Measurements from ENCODE around the gene COX19.
"Not testable (repeated sequence)": the region's sequence is repeated elsewhere in the genome, so short reads cannot be mapped to it uniquely, and the experiment has no call there.

The COX19 gene

DNA sequence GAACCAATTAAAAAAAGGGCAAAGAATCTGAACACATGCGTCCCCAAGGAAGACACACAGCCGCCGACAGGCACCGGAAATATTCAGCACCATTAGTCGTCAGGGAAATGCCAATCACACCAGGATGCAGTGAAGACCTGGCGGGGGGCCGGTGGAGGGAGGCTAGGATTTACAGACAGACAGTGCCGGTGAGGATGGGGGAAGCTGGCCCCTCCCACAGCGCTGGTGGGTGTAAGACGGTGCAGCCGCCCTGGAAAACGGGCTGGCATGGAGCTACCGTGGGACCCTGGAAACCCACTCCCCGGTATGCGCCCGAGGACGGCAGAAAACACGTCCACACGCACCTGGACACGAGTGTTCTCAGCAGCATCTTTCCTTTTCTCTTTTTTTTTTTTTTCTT, 16.1 kb downstream of the COX19 start:
- DNase-seq: no peak

GRCh38 chr7:958221-959200, 16.8 kb downstream of the COX19 start:
- DNase-seq: no peak

- no peak for DNase-seq
Measured at GRCh38 chr7:957418-958220, 17.7 kb downstream of the COX19 start.

DNA sequence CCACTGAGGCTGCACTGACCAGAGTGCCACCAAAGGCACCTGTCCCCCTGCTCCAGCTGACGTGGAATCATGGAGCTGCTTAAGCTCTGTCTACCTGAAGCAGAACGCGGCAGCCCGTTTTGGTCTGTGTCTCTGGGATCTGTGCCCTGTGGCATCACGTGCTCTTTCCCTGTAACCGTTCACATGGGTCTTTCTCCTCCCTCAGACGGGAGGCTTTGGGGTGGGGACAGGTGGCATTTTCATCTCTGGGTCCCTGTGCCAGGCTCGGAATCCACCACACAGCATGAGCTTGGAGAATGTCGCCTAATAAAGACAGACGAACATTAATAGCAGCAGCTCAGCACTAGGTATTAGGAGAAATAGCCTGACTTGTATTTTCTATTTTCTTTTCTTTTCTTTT, 19.3 kb downstream of the COX19 start:
- DNase-seq: no peak

GRCh38 chr7:954330-955238, 20.8 kb downstream of the COX19 start, which contains the start of gene ADAP1:
Gene ADAP1, minus strand, starts transcription at chr7:954680. Its CDS starts 203 bp downstream, at chr7:954477.
- DNase-seq: peak in 5 of 6 experiments; percentile 14 to 49 (median 22)

GRCh38 chr7:953547-954327, 21.6 kb downstream of the COX19 start:
- no peak for DNase-seq

GRCh38 chr7:952548-953441, 22.6 kb downstream of the COX19 start:
- DNase-seq: no peak

GRCh38 chr7:951881-952547, 23.3 kb downstream of the COX19 start:
- no peak for DNase-seq

DNA sequence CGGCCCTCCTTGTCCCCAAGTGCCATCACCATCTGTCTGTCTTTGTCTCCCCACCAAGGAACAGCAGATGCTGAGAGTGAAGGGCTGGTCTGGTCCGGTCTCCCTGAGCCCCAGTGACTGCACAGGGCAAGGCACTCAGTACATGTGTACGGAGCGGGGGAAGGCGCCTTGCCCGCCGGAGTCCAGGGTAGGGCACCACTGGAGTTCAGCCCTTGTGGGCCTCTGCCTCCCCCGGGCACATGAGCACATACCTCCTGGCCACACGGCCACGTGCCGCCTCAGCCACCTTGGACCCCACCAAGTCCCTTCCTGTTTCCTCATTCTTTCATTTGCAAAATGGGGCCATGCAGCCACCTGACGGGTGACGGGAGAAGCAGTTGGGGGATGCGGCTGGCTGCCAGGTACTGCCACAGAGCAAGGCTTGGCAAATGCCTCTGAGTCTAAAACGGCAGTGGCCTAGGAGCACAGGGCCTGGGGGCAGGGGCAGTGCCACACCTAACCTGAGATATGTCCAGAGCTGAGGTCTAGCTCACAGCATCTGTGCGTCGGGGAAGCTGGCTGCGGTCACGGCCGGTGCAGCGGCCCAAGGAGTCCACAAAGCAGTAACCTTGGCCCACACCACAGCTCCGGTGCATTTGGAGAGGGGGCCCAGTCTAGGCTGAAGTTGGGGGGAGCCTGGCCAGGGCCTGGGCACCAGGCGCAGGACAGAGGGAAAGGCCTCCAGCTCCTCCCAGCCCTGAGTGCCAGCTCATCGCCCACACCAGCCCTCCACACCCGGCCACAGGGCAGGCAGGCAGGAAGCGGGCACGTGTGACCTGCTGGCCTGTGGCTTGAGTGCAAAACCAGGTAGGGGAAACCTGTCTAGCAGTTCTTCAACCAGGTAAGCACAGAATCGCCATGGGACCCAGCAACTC, 26.1 kb downstream of the COX19 start:
- DNase-seq: no peak

DNA sequence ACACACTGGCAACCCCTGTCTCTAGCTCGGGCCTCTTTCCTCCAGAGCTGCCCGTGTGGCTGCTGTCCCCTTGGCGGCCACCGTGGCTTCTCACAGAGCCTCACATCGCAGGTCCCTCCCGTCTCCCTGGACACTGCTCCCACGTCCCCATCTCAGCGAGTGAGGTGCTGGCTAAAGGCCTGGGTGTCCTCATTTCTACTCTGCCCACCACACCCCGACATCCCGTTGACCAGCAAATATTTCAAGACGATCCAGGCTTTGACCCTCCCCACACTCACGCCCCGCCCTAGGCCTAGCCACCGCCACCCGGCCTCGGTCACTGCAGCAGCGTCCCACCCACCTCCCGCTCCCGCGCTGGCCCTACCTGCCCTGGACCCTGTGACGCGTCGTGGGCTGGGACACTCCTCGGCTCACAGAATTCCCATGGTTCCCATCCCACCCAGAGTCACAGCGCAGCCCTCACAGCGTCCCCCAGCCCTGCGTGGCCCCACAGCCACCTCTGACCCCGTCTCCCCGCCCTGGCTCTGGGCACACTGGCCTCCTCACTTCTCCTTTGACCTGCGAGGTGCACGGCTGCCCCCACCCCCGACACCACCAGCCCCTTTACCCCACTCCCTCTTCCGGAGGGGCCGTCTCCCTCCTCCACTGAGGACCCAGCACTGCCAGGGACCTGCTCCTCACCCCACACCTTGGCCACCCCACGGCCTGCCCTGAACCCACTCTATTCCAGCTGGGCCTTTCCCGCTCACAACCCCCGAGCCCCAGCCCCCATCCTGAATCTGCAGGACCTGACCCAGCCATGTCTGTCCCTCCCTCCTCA, 27.7 kb downstream of the COX19 start:
- no peak for DNase-seq

- DNase-seq: no peak
Measured at GRCh38 chr7:946256-946996, 28.9 kb downstream of the COX19 start.

DNA sequence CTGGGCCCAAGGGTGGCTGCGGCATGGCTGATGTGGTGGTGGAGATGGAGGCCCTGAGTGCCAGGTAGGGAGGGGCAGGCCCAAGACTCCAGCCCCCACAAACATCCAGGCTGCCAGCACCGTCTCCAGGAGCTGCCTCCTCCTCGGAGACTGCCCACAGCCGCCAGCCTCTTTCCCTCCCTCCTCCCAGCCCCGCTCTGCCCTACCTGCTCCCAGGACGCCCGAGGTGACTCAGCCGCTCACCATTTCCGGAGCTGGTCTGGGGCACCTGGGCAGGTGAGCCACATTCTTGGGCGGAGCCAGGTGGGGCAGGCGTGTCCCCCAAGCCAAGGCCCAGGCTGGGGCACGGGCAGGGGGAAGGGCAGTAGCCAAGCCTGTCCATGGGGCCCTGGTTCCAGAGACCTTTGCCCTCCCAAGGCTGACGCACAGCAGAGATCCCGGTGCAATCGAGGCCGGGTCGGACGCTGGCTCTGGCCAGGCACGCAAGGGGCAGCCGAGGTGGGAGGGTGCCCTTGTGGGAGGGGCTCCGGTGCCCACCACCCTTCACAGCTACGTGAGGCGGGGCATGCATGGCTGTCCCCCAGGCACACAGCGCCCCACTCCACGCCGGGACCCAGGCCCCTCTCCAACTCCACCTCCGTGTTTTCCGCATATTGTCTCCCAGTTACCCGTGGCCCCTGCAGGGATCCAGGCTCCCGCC, 29.6 kb downstream of the COX19 start:
- DNase-seq: no peak

DNA sequence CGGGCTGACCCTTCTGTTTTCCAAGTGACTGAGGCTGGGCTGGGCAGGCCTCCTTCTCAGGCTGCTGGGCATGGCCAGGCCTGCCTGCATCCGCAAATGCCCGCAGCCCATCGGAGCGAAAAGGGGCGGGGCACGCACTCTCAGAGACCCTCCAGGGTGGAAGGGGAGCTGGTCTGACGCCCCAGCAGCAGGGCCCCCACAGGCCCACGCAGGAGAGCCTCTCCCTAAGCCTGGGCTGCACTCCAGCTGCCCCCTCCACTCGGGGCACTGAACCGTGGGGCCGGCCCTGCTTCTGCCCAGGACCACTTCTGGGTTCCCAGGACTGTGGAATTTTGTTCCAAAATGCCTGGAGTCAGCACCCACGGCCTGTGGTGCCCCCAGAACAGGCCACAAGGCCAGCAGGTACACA, 30.2 kb downstream of the COX19 start:
- DNase-seq: no peak

DNA sequence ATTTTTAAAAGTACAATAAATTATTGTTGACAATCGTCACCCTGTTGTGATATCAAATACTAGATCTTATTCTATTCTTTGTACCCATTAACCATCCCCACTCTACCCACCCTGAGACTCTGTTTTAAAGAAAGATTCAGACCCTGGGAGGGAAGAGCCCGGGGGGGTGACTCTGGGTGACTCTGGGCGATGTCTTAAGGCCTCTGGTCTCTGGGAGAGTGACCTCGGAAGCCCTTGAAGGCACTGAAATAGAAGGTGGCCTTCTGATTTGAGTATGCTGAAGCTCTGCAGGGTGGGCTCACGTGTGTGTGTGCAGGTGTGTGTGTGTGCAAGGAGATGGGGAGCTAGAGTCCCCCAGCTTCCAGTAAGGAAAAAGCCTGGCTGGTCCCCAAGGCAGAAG, 30.6 kb downstream of the COX19 start:
- no peak for DNase-seq

GRCh38 chr7:943793-944192, 31.6 kb downstream of the COX19 start:
- DNase-seq: not testable (repeated sequence)

GRCh38 chr7:940599-941408, 34.5 kb downstream of the COX19 start:
- DNase-seq: no peak

Measured in stimulated activated naive CD4-positive, alpha-beta T cell (primary cell).